ENCODE measurements around the gene KDF1.

DNA sequence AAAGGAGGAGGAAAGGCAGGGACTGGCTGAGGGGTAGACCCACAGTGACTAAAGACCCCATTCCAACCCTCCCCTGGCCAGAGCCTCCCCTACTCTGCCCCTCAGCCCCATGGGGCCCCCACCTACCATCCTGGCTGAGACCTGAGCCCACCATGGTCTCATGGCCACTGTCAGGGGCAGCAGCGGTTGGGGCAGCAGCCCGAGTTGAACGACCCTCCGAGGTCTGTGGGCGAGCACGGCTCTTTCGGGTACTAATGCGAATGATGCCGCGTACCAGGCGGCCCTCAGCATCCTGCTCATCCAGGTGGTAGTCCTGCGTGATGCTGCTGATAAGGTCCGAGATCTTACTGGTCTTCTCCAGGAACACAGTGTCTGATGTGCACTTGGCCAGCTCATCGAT is 9.1 kb downstream of the KDF1 start:
- TF ChIP-seq ELF4 (IDR thresholded peaks at IDR 0.05) (no peak), HDGF (IDR thresholded peaks at IDR 0.05; ENCODE audit: borderline replicate concordance) (no peak), NFRKB (IDR thresholded peaks at IDR 0.05) (no peak), CTBP1 (IDR thresholded peaks at IDR 0.05; ENCODE audit: borderline replicate concordance) (no peak), FOXM1 (IDR thresholded peaks at IDR 0.05; ENCODE audit: borderline replicate concordance) (no peak), SUZ12 (IDR thresholded peaks at IDR 0.05) (no peak), SP1 (IDR thresholded peaks at IDR 0.05) (no peak), BHLHE40 (IDR thresholded peaks at IDR 0.05; ENCODE audit: borderline replicate concordance) (no peak), FOXA1 (IDR thresholded peaks at IDR 0.05) (no peak), TARDBP (IDR thresholded peaks at IDR 0.05) (no peak), ARNT (IDR thresholded peaks at IDR 0.05) (no peak), FOXK2 (IDR thresholded peaks at IDR 0.05) (no peak), LEF1 (IDR thresholded peaks at IDR 0.05; ENCODE audit: borderline replicate concordance) (no peak)
- TF ChIP-seq, protein P1, sequence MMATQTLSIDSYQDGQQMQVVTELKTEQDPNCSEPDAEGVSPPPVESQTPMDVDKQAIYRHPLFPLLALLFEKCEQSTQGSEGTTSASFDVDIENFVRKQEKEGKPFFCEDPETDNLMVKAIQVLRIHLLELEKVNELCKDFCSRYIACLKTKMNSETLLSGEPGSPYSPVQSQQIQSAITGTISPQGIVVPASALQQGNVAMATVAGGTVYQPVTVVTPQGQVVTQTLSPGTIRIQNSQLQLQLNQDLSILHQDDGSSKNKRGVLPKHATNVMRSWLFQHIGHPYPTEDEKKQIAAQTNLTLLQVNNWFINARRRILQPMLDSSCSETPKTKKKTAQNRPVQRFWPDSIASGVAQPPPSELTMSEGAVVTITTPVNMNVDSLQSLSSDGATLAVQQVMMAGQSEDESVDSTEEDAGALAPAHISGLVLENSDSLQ (IDR thresholded peaks at IDR 0.05): no peak

Data from HEK293T (cell line).